ENCODE results near the gene MIPOL1. TPM values are rescaled to one million over a fixed set of nuclear protein-coding genes. Genes with fewer than 3 reads are reported as not detected.

The MIPOL1 gene
- total and polyA plus RNA-seq, 2 experiments from 2014 or later, result 16.6 to 24.8 TPM

- no peak overlapping the region for H2AFZ ChIP-seq
- H3K4me2 ChIP-seq, result no peak overlapping the region
- H3K4me1 ChIP-seq (ENCODE audit: insufficient read depth), result no peaks in the 10 kb centered on the region
- no peaks in the 10 kb centered on the region for H4K20me1 ChIP-seq (replicated peaks; ENCODE audit: insufficient read depth)
- no peaks in the 10 kb centered on the region for H3K79me2 ChIP-seq (replicated peaks; ENCODE audit: insufficient read depth)
- H3K27me3 ChIP-seq (ENCODE audit: insufficient read depth), result no peaks in the 10 kb centered on the region
- DNase-seq (ENCODE audit: low spot score) (no peak), ATAC-seq (no peak)
- no peak overlapping the region for H3K4me3 ChIP-seq
- peaks cover 5% of the 10 kb centered on the region; the same call in 2 of the 3 replicates for H3K36me3 Mint-ChIP-seq (ENCODE audit: low read depth)
- no peaks in the 10 kb centered on the region for H3K9me3 Mint-ChIP-seq
- no peaks in the 10 kb centered on the region for H3F3A ChIP-seq (replicated peaks; ENCODE audit: low read depth)
- H3K27me3 Mint-ChIP-seq (ENCODE audit: insufficient read depth, low read depth, poor library complexity), result no peaks in the 10 kb centered on the region
- no peaks in the 10 kb centered on the region for H3K4me1 Mint-ChIP-seq
- no peak overlapping the region for H3K4me3 Mint-ChIP-seq
- H3K27ac ChIP-seq (ENCODE audit: low read depth), result no peak overlapping the region
- TF ChIP-seq CREB1 (CRISPR knock-in tag; IDR thresholded peaks at IDR 0.05; ENCODE audit: low read depth) (no peak), JUNB (IDR thresholded peaks at IDR 0.05; ENCODE audit: unreplicated experiment) (no peak), REST (IDR thresholded peaks at IDR 0.05; ENCODE audit: unreplicated experiment) (no peak), NANOG (IDR thresholded peaks at IDR 0.05; ENCODE audit: borderline replicate concordance) (no peak), ZNF114 (CRISPR knock-in tag; IDR thresholded peaks at IDR 0.05) (no peak), STAT1 (IDR thresholded peaks at IDR 0.05; ENCODE audit: unreplicated experiment) (no peak), EZH2phosphoT487 (IDR thresholded peaks at IDR 0.05; ENCODE audit: unreplicated experiment) (no peak), EZH2 (IDR thresholded peaks at IDR 0.05; ENCODE audit: low read depth, unreplicated experiment) (no peak), ZNF331 (CRISPR knock-in tag; IDR thresholded peaks at IDR 0.05; ENCODE audit: low read depth) (no peak), POLR2AphosphoS5 (IDR thresholded peaks at IDR 0.05; ENCODE audit: low read depth) (no peak)
- TF ChIP-seq, protein P1, sequence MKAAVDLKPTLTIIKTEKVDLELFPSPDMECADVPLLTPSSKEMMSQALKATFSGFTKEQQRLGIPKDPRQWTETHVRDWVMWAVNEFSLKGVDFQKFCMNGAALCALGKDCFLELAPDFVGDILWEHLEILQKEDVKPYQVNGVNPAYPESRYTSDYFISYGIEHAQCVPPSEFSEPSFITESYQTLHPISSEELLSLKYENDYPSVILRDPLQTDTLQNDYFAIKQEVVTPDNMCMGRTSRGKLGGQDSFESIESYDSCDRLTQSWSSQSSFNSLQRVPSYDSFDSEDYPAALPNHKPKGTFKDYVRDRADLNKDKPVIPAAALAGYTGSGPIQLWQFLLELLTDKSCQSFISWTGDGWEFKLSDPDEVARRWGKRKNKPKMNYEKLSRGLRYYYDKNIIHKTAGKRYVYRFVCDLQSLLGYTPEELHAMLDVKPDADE (IDR thresholded peaks at IDR 0.05), result no peak
- TF ChIP-seq, protein P2, sequence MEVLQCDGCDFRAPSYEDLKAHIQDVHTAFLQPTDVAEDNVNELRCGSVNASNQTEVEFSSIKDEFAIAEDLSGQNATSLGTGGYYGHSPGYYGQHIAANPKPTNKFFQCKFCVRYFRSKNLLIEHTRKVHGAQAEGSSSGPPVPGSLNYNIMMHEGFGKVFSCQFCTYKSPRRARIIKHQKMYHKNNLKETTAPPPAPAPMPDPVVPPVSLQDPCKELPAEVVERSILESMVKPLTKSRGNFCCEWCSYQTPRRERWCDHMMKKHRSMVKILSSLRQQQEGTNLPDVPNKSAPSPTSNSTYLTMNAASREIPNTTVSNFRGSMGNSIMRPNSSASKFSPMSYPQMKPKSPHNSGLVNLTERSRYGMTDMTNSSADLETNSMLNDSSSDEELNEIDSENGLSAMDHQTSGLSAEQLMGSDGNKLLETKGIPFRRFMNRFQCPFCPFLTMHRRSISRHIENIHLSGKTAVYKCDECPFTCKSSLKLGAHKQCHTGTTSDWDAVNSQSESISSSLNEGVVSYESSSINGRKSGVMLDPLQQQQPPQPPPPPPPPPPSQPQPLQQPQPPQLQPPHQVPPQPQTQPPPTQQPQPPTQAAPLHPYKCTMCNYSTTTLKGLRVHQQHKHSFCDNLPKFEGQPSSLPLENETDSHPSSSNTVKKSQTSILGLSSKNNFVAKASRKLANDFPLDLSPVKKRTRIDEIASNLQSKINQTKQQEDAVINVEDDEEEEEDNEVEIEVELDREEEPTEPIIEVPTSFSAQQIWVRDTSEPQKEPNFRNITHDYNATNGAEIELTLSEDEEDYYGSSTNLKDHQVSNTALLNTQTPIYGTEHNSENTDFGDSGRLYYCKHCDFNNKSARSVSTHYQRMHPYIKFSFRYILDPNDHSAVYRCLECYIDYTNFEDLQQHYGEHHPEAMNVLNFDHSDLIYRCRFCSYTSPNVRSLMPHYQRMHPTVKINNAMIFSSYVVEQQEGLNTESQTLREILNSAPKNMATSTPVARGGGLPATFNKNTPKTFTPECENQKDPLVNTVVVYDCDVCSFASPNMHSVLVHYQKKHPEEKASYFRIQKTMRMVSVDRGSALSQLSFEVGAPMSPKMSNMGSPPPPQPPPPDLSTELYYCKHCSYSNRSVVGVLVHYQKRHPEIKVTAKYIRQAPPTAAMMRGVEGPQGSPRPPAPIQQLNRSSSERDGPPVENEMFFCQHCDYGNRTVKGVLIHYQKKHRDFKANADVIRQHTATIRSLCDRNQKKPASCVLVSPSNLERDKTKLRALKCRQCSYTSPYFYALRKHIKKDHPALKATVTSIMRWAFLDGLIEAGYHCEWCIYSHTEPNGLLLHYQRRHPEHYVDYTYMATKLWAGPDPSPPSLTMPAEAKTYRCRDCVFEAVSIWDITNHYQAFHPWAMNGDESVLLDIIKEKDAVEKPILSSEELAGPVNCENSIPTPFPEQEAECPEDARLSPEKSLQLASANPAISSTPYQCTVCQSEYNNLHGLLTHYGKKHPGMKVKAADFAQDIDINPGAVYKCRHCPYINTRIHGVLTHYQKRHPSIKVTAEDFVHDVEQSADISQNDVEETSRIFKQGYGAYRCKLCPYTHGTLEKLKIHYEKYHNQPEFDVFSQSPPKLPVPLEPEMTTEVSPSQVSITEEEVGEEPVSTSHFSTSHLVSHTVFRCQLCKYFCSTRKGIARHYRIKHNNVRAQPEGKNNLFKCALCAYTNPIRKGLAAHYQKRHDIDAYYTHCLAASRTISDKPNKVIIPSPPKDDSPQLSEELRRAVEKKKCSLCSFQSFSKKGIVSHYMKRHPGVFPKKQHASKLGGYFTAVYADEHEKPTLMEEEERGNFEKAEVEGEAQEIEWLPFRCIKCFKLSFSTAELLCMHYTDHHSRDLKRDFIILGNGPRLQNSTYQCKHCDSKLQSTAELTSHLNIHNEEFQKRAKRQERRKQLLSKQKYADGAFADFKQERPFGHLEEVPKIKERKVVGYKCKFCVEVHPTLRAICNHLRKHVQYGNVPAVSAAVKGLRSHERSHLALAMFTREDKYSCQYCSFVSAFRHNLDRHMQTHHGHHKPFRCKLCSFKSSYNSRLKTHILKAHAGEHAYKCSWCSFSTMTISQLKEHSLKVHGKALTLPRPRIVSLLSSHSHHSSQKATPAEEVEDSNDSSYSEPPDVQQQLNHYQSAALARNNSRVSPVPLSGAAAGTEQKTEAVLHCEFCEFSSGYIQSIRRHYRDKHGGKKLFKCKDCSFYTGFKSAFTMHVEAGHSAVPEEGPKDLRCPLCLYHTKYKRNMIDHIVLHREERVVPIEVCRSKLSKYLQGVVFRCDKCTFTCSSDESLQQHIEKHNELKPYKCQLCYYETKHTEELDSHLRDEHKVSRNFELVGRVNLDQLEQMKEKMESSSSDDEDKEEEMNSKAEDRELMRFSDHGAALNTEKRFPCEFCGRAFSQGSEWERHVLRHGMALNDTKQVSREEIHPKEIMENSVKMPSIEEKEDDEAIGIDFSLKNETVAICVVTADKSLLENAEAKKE (CRISPR knock-in tag; IDR thresholded peaks at IDR 0.05), result no peak
- TF ChIP-seq, protein P3, sequence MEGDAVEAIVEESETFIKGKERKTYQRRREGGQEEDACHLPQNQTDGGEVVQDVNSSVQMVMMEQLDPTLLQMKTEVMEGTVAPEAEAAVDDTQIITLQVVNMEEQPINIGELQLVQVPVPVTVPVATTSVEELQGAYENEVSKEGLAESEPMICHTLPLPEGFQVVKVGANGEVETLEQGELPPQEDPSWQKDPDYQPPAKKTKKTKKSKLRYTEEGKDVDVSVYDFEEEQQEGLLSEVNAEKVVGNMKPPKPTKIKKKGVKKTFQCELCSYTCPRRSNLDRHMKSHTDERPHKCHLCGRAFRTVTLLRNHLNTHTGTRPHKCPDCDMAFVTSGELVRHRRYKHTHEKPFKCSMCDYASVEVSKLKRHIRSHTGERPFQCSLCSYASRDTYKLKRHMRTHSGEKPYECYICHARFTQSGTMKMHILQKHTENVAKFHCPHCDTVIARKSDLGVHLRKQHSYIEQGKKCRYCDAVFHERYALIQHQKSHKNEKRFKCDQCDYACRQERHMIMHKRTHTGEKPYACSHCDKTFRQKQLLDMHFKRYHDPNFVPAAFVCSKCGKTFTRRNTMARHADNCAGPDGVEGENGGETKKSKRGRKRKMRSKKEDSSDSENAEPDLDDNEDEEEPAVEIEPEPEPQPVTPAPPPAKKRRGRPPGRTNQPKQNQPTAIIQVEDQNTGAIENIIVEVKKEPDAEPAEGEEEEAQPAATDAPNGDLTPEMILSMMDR (conservative IDR thresholded peaks at IDR 0.05; ENCODE audit: low read depth in 2 of 2), result no peak
- no peaks in the 10 kb centered on the region; the same call in 1 of the 2 replicates for H3K36me3 ChIP-seq (ENCODE audit: insufficient read depth)
- no peaks in the 10 kb centered on the region for H3K9me2 ChIP-seq (ENCODE audit: insufficient read depth)
- H3K27ac Mint-ChIP-seq, result no peak overlapping the region
These were observed 71.1 kb downstream of the MIPOL1 start for GRCh38 chr14:37268788-37269187.

Data from GM23338 (cell line).